BLaER1 (cell line): ENCODE measurements around the gene TNS1.

ENCODE experiments used
- H3K27ac ChIP-seq: shearing (Covaris generic); formaldehyde crosslinking; 2 replicates; pipeline ENCODE4 v1.8.1; 2022
- H3K27me3 ChIP-seq: shearing (Covaris generic); formaldehyde crosslinking; 2 replicates; pipeline ENCODE4 v1.8.1; 2022
- H3K36me3 ChIP-seq: shearing (Covaris generic); formaldehyde crosslinking; 2 replicates; pipeline ENCODE4 v1.8.1; 2022
- H3K4me1 ChIP-seq: shearing (Covaris generic); formaldehyde crosslinking; 2 replicates; pipeline ENCODE4 v1.8.1; 2022
- H3K4me2 ChIP-seq: shearing (Covaris generic); formaldehyde crosslinking; 2 replicates; pipeline ENCODE4 v1.8.1; 2022
- H3K4me3 ChIP-seq: shearing (Covaris generic); formaldehyde crosslinking; 2 replicates; pipeline ENCODE4 v1.8.1; 2022
- H3K9ac ChIP-seq: shearing (Covaris generic); formaldehyde crosslinking; 2 replicates; pipeline ENCODE4 v1.8.1; 2022
- H3K9me3 ChIP-seq: shearing (Covaris generic); formaldehyde crosslinking; 2 replicates; pipeline ENCODE4 v1.8.1; 2022
- H4K20me1 ChIP-seq: shearing (Covaris generic); formaldehyde crosslinking; 2 replicates; pipeline ENCODE4 v1.8.1; 2022
- Cebpa-rat ChIP-seq: shearing (Covaris generic); IDR thresholded peaks from 2 replicates; pipeline ENCODE4 v1.8.1; 2022

Gene TNS1

GRCh38 chr2:217845301-217845700 is 157.5 kb downstream of the TNS1 start:
- Histone ChIP-seq H3K27ac (no peak overlapping the region), H3K4me3 (no peak overlapping the region), H4K20me1 (no peaks in the 10 kb centered on the region), H3K9ac (no peak overlapping the region), H3K36me3 (peaks cover 71% of the 10 kb centered on the region), H3K9me3 (peaks cover 30% of the 10 kb centered on the region), H3K4me2 (no peak overlapping the region), H3K4me1 (no peaks in the 10 kb centered on the region; the same call in none of the 2 replicates), H3K27me3 (no peaks in the 10 kb centered on the region)
- TF ChIP-seq Cebpa-rat, result no peak

- Histone ChIP-seq H4K20me1 (no peaks in the 10 kb centered on the region), H3K36me3 (peaks cover 71% of the 10 kb centered on the region), H3K4me2 (no peak overlapping the region), H3K9ac (no peak overlapping the region), H3K27me3 (no peaks in the 10 kb centered on the region), H3K27ac (no peak overlapping the region), H3K4me3 (no peak overlapping the region), H3K9me3 (peaks cover 30% of the 10 kb centered on the region), H3K4me1 (no peaks in the 10 kb centered on the region; the same call in none of the 2 replicates)
- TF ChIP-seq Cebpa-rat, result no peak
Measured at GRCh38 chr2:217844696-217845095, 158.1 kb downstream of the TNS1 start.

- H3K9ac ChIP-seq, result no peak overlapping the region
- no peak overlapping the region for H3K27ac ChIP-seq
- no peak overlapping the region for H3K4me2 ChIP-seq
- peaks cover 65% of the 10 kb centered on the region for H3K36me3 ChIP-seq
- peaks cover 30% of the 10 kb centered on the region for H3K9me3 ChIP-seq
- H4K20me1 ChIP-seq, result no peaks in the 10 kb centered on the region
- no peak overlapping the region for H3K4me3 ChIP-seq
- no peaks in the 10 kb centered on the region; the same call in 1 of the 2 replicates for H3K27me3 ChIP-seq
- no peaks in the 10 kb centered on the region; the same call in none of the 2 replicates for H3K4me1 ChIP-seq
- TF ChIP-seq Cebpa-rat, result no peak
Measured at GRCh38 chr2:217843324-217843723, 159.5 kb downstream of the TNS1 start.

- no peak for TF ChIP-seq Cebpa-rat
- Histone ChIP-seq H3K36me3 (peaks cover 53% of the 10 kb centered on the region), H3K27ac (no peak overlapping the region), H3K4me1 (no peaks in the 10 kb centered on the region; the same call in none of the 2 replicates), H3K4me2 (no peak overlapping the region), H3K9me3 (peaks cover 30% of the 10 kb centered on the region), H3K27me3 (no peaks in the 10 kb centered on the region; the same call in 1 of the 2 replicates), H3K9ac (no peak overlapping the region), H4K20me1 (no peaks in the 10 kb centered on the region), H3K4me3 (no peak overlapping the region)
Measured at GRCh38 chr2:217842017-217842416, 160.8 kb downstream of the TNS1 start.

GRCh38 chr2:217840522-217840921 is 162.3 kb downstream of the TNS1 start:
- no peak for TF ChIP-seq Cebpa-rat
- no peaks in the 10 kb centered on the region; the same call in 1 of the 2 replicates for H3K4me1 ChIP-seq
- no peak overlapping the region for H3K27ac ChIP-seq
- H3K4me2 ChIP-seq, result no peak overlapping the region
- H3K27me3 ChIP-seq, result no peaks in the 10 kb centered on the region; the same call in 1 of the 2 replicates
- H3K9ac ChIP-seq, result no peak overlapping the region
- H3K4me3 ChIP-seq, result no peak overlapping the region
- peaks cover 52% of the 10 kb centered on the region for H3K36me3 ChIP-seq
- H3K9me3 ChIP-seq, result peaks cover 17% of the 10 kb centered on the region
- H4K20me1 ChIP-seq, result no peaks in the 10 kb centered on the region

GRCh38 chr2:217839750-217840107 is 163.1 kb downstream of the TNS1 start:
- Histone ChIP-seq H3K4me2 (no peak overlapping the region), H3K4me1 (peaks cover 7% of the 10 kb centered on the region), H4K20me1 (no peaks in the 10 kb centered on the region), H3K27ac (no peak overlapping the region), H3K9me3 (peaks cover 9% of the 10 kb centered on the region), H3K36me3 (peaks cover 52% of the 10 kb centered on the region), H3K4me3 (no peak overlapping the region), H3K27me3 (no peaks in the 10 kb centered on the region; the same call in 1 of the 2 replicates), H3K9ac (no peak overlapping the region)
- no peak for TF ChIP-seq Cebpa-rat

GRCh38 chr2:217839073-217839749 is 163.6 kb downstream of the TNS1 start:
- no peak overlapping the region for H3K4me2 ChIP-seq
- peaks cover 12% of the 10 kb centered on the region for H3K4me1 ChIP-seq
- H3K9ac ChIP-seq, result no peak overlapping the region
- no peak overlapping the region for H3K27ac ChIP-seq
- H3K9me3 ChIP-seq, result peaks cover 4% of the 10 kb centered on the region; the same call in 1 of the 2 replicates
- no peak overlapping the region for H3K4me3 ChIP-seq
- H3K36me3 ChIP-seq, result peaks cover 52% of the 10 kb centered on the region
- TF ChIP-seq Cebpa-rat, result no peak
- no peaks in the 10 kb centered on the region for H4K20me1 ChIP-seq
- no peaks in the 10 kb centered on the region; the same call in 1 of the 2 replicates for H3K27me3 ChIP-seq

- no peak for TF ChIP-seq Cebpa-rat
- Histone ChIP-seq H3K27ac (no peak overlapping the region), H4K20me1 (no peaks in the 10 kb centered on the region), H3K4me3 (no peak overlapping the region), H3K36me3 (peaks cover 56% of the 10 kb centered on the region), H3K27me3 (no peaks in the 10 kb centered on the region; the same call in 1 of the 2 replicates), H3K9me3 (no peaks in the 10 kb centered on the region), H3K4me2 (no peak overlapping the region), H3K9ac (no peak overlapping the region), H3K4me1 (peaks cover 16% of the 10 kb centered on the region)
Measured at GRCh38 chr2:217838409-217838831, 164.4 kb downstream of the TNS1 start.

- Histone ChIP-seq H3K27ac (no peak overlapping the region), H3K4me3 (no peak overlapping the region), H3K4me2 (no peak overlapping the region), H3K27me3 (no peaks in the 10 kb centered on the region; the same call in 1 of the 2 replicates), H3K9me3 (no peaks in the 10 kb centered on the region), H4K20me1 (no peaks in the 10 kb centered on the region), H3K36me3 (peaks cover 65% of the 10 kb centered on the region), H3K9ac (no peak overlapping the region), H3K4me1 (peaks cover 16% of the 10 kb centered on the region)
- no peak for TF ChIP-seq Cebpa-rat
Measured at GRCh38 chr2:217837530-217837929, 165.3 kb downstream of the TNS1 start.

GRCh38 chr2:217836901-217837491 is 165.8 kb downstream of the TNS1 start:
- H3K4me1 ChIP-seq, result peaks cover 16% of the 10 kb centered on the region

More at GRCh38 chr2:217836901-217837491, 165.8 kb downstream of the TNS1 start:
- Histone ChIP-seq H3K36me3 (peaks cover 67% of the 10 kb centered on the region), H4K20me1 (no peaks in the 10 kb centered on the region), H3K27me3 (no peaks in the 10 kb centered on the region; the same call in 1 of the 2 replicates), H3K9me3 (no peaks in the 10 kb centered on the region), H3K9ac (no peak overlapping the region), H3K4me2 (no peak overlapping the region), H3K4me3 (no peak overlapping the region), H3K27ac (no peak overlapping the region)
- no peak for TF ChIP-seq Cebpa-rat
